Neural progenitor cell (in vitro differentiated cells): ENCODE measurements around the gene CHRDL2. TPM values are rescaled to one million over a fixed set of nuclear protein-coding genes. Genes with fewer than 3 reads are reported as not detected.

ENCODE experiments used
- DNase-seq: peaks from one replicate; pipeline ENCODE4 v3.0.0-alpha.2; 2016; ENCODE audit warnings: low spot score
- H2AFZ ChIP-seq: fragments of 200-600 bp; sonication (generic); replicated peaks from 2 replicates; pipeline ENCODE4 v1.6.1; 2016; ENCODE audit warnings: antibody characterized with exemption
- H3F3A ChIP-seq: fragments of 200-600 bp; sonication (generic); 2 replicates; pipeline ENCODE4 v1.6.1; 2016; ENCODE audit warnings: antibody characterized with exemption, low read depth
- H3K27ac ChIP-seq: fragments of 200-600 bp; sonication (generic); 2 replicates; pipeline ENCODE4 v1.5.1; 2016; ENCODE audit warnings: mild to moderate bottlenecking
- H3K27me3 ChIP-seq: fragments of 200-600 bp; sonication (generic); 2 replicates; pipeline ENCODE4 v1.6.1; 2016; ENCODE audit warnings: mild to moderate bottlenecking, moderate library complexity
- H3K36me3 ChIP-seq: fragments of 200-600 bp; sonication (generic); 2 replicates; pipeline ENCODE4 v1.5.1; 2016
- H3K4me1 ChIP-seq: fragments of 200-600 bp; sonication (generic); 2 replicates; pipeline ENCODE4 v1.6.1; 2016; ENCODE audit warnings: mixed run types
- H3K4me2 ChIP-seq: fragments of 200-600 bp; sonication (generic); 2 replicates; pipeline ENCODE4 v1.6.1; 2016
- H3K4me3 ChIP-seq: fragments of 200-600 bp; sonication (generic); 2 replicates; pipeline ENCODE4 v1.5.1; 2016
- H3K79me2 ChIP-seq: fragments of 200-600 bp; sonication (generic); 2 replicates; pipeline ENCODE4 v1.6.1; 2016; ENCODE audit warnings: low read depth
- H3K9ac ChIP-seq: fragments of 200-600 bp; sonication (generic); 2 replicates; pipeline ENCODE4 v1.6.1; 2016
- H3K9me3 ChIP-seq: fragments of 200-600 bp; sonication (generic); 2 replicates; pipeline ENCODE4 v1.5.1; 2016; ENCODE audit warnings: low read depth
- H4K20me1 ChIP-seq: fragments of 200-600 bp; sonication (generic); 2 replicates; pipeline ENCODE4 v1.6.1; 2016; ENCODE audit warnings: low read depth
- H3K27ac Mint-ChIP-seq: 3 replicates; pipeline ENCODE4 v1.8.0; 2021; ENCODE audit warnings: mixed read lengths
- H3K27me3 Mint-ChIP-seq: 2 replicates; pipeline ENCODE4 v1.8.0; 2022; ENCODE audit warnings: low read depth, mild to moderate bottlenecking, inconsistent platforms, moderate library complexity, mixed read lengths; ENCODE audit not compliant: insufficient read depth
- H3K36me3 Mint-ChIP-seq: 3 replicates; pipeline ENCODE4 v1.8.0; 2021; ENCODE audit warnings: mixed read lengths
- H3K4me1 Mint-ChIP-seq: 3 replicates; pipeline ENCODE4 v1.8.0; 2021; ENCODE audit warnings: mixed read lengths
- H3K4me3 Mint-ChIP-seq: 3 replicates; pipeline ENCODE4 v1.8.0; 2021; ENCODE audit warnings: mild to moderate bottlenecking, moderate library complexity, mixed read lengths
- H3K9me3 Mint-ChIP-seq: 3 replicates; pipeline ENCODE4 v1.8.0; 2020; ENCODE audit warnings: mixed read lengths
- EZH2 ChIP-seq: fragments of 200-600 bp; sonication (generic); IDR thresholded peaks from 2 replicates; pipeline ENCODE4 v1.6.1; 2017; ENCODE audit warnings: antibody characterized with exemption, mild to moderate bottlenecking, moderate library complexity
- EZH2phosphoT487 ChIP-seq: fragments of 200-600 bp; sonication (generic); IDR thresholded peaks from 2 replicates; pipeline ENCODE4 v1.6.1; 2017; ENCODE audit warnings: antibody characterized with exemption
- total RNA-seq: library from RNA; depleted of rRNA; stranded (reverse); fragments of >200 nt; gene quantifications from 2 replicates; pipeline ENCODE4 v1.2.3, GENCODE V29; 2015; ENCODE audit warnings: low replicate concordance
- TF ChIP-seq, protein P1 (sequence below): fragments of 200-600 bp; sonication (generic); IDR thresholded peaks from 2 replicates; pipeline ENCODE4 v1.5.1; 2017; ENCODE audit warnings: antibody characterized with exemption, mild to moderate bottlenecking

CHRDL2 gene
- total RNA-seq, 1 donor from 2014 or later, result not detected

GRCh38 chr11:74677131-74677530, 54.1 kb downstream of the CHRDL2 start:
- Histone ChIP-seq H3K27me3 (no peaks in the 10 kb centered on the region), H3F3A (no peaks in the 10 kb centered on the region), H3K36me3 (no peaks in the 10 kb centered on the region), H4K20me1 (no peaks in the 10 kb centered on the region), H3K4me3 (no peak overlapping the region), H3K4me2 (no peak overlapping the region), H3K79me2 (no peaks in the 10 kb centered on the region), H3K27ac (no peak overlapping the region), H3K4me1 (peaks cover 3% of the 10 kb centered on the region), H3K9ac (no peak overlapping the region), H2AFZ (no peak overlapping the region), H3K9me3 (no peaks in the 10 kb centered on the region)
- Mint-ChIP-seq H3K4me1 (peaks cover 7% of the 10 kb centered on the region), H3K27me3 (no peaks in the 10 kb centered on the region), H3K27ac (peak overlapping the region; percentile 11), H3K4me3 (no peak overlapping the region), H3K36me3 (peaks cover 2% of the 10 kb centered on the region), H3K9me3 (no peaks in the 10 kb centered on the region)
- TF ChIP-seq EZH2 (no peak), EZH2phosphoT487 (no peak)
- TF ChIP-seq, protein P1, sequence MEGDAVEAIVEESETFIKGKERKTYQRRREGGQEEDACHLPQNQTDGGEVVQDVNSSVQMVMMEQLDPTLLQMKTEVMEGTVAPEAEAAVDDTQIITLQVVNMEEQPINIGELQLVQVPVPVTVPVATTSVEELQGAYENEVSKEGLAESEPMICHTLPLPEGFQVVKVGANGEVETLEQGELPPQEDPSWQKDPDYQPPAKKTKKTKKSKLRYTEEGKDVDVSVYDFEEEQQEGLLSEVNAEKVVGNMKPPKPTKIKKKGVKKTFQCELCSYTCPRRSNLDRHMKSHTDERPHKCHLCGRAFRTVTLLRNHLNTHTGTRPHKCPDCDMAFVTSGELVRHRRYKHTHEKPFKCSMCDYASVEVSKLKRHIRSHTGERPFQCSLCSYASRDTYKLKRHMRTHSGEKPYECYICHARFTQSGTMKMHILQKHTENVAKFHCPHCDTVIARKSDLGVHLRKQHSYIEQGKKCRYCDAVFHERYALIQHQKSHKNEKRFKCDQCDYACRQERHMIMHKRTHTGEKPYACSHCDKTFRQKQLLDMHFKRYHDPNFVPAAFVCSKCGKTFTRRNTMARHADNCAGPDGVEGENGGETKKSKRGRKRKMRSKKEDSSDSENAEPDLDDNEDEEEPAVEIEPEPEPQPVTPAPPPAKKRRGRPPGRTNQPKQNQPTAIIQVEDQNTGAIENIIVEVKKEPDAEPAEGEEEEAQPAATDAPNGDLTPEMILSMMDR, result no peak
- DNase-seq, result no peak

DNA sequence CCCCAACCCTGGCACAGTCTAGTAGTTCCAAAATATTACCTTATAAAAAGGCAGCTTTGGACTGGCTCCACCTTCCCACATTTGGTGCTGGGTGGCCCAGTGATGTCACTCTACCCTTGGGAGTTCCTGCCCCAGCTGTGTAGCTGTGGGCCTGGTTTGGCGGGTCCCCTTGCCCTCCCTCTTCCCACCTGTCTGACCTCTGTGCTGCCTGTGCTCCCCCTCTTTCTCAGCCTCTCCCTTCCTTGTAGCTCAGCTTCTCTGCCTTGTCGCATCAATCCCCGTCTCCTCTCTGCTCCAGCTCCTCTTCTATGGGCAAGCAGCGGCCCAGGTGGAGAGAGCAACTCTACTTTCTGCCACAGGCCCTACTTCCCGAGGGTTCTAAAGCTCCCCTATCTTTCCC, 54.6 kb downstream of the CHRDL2 start:
- peaks cover 7% of the 10 kb centered on the region for H3K4me1 Mint-ChIP-seq
- H3K4me2 ChIP-seq, result no peak overlapping the region
- no peaks in the 10 kb centered on the region for H3K27me3 Mint-ChIP-seq
- no peaks in the 10 kb centered on the region for H3K9me3 ChIP-seq
- H3F3A ChIP-seq, result no peaks in the 10 kb centered on the region
- no peak overlapping the region for H3K4me3 Mint-ChIP-seq
- no peaks in the 10 kb centered on the region for H4K20me1 ChIP-seq
- no peaks in the 10 kb centered on the region for H3K36me3 ChIP-seq
- H3K9me3 Mint-ChIP-seq, result no peaks in the 10 kb centered on the region
- TF ChIP-seq EZH2 (no peak), EZH2phosphoT487 (no peak)
- TF ChIP-seq, protein P1, result no peak
- no peak overlapping the region for H3K27ac Mint-ChIP-seq
- no peak for DNase-seq
- peaks cover 2% of the 10 kb centered on the region for H3K36me3 Mint-ChIP-seq
- no peak overlapping the region for H3K9ac ChIP-seq
- H2AFZ ChIP-seq, result no peak overlapping the region
- H3K4me3 ChIP-seq, result no peak overlapping the region
- H3K27me3 ChIP-seq, result no peaks in the 10 kb centered on the region
- H3K79me2 ChIP-seq, result no peaks in the 10 kb centered on the region
- peaks cover 3% of the 10 kb centered on the region for H3K4me1 ChIP-seq
- no peak overlapping the region for H3K27ac ChIP-seq

DNA sequence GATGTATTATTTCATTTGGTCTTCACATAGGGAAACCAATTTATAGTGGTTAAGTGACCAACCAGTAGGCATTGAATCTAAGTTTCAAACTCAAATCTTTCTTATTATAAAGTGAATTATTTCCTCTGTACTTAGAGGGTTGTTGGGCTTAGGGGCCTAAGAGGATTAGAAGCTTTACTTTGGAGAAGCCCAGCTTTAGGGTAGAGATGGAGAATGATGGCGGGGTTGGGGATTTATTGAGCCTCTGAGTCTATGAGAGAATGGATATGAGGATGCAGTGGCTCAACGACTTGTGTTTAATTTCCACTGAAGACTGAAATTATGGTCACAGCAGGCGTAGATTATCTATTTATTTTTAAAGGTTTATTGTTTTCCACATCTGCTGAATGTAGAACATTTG, 55.5 kb downstream of the CHRDL2 start:
- H4K20me1 ChIP-seq, result no peaks in the 10 kb centered on the region
- DNase-seq, result peak; percentile 40
- Mint-ChIP-seq H3K4me3 (no peak overlapping the region), H3K27ac (no peak overlapping the region), H3K36me3 (peaks cover 2% of the 10 kb centered on the region), H3K4me1 (peaks cover 7% of the 10 kb centered on the region), H3K9me3 (no peaks in the 10 kb centered on the region), H3K27me3 (no peaks in the 10 kb centered on the region)
- TF ChIP-seq EZH2, result no peak
- TF ChIP-seq, protein P1, result no peak
- H3K4me3 ChIP-seq, result no peak overlapping the region
- H3K36me3 ChIP-seq, result no peaks in the 10 kb centered on the region
- no peak overlapping the region for H2AFZ ChIP-seq
- no peak overlapping the region for H3K9ac ChIP-seq
- H3K9me3 ChIP-seq, result no peaks in the 10 kb centered on the region
- no peaks in the 10 kb centered on the region for H3K27me3 ChIP-seq
- no peak overlapping the region for H3K4me2 ChIP-seq
- H3K4me1 ChIP-seq, result peaks cover 3% of the 10 kb centered on the region
- no peaks in the 10 kb centered on the region for H3F3A ChIP-seq
- no peaks in the 10 kb centered on the region for H3K79me2 ChIP-seq
- H3K27ac ChIP-seq, result no peak overlapping the region
